ENCODE results near the gene LRG1. TPM values are rescaled to one million over a fixed set of nuclear protein-coding genes. Genes with fewer than 3 reads are reported as not detected.

The LRG1 gene
- total and polyA plus RNA-seq, 9 of the 15 experiments (the other 6 are each of a cell fraction or from before 2014, with no cell fraction given), result 1.5 to 11.9 (median 8.7) TPM

GRCh38 chr19:4557144-4557970, 17.5 kb upstream of the LRG1 start (continued):
- no peak for TF ChIP-seq POLR2G (IDR thresholded peaks at IDR 0.05; ENCODE audit: low read depth, low read length)
- TF ChIP-seq HMG20B (CRISPR knock-in tag; IDR thresholded peaks at IDR 0.05), result no peak
- TF ChIP-seq ZNF785 (CRISPR knock-in tag; IDR thresholded peaks at IDR 0.05), result no peak
- TF ChIP-seq ZNF551 (CRISPR knock-in tag; IDR thresholded peaks at IDR 0.05), result no peak
- no peak for TF ChIP-seq ELF4 (CRISPR knock-in tag; IDR thresholded peaks at IDR 0.05)
- TF ChIP-seq PTTG1 (tag; IDR thresholded peaks at IDR 0.05; ENCODE audit: low read depth), result no peak
- no peak for TF ChIP-seq KAT8 (IDR thresholded peaks at IDR 0.05; ENCODE audit: low read depth)
- TF ChIP-seq SPI1 (IDR thresholded peaks at IDR 0.05; ENCODE audit: borderline replicate concordance, low read depth, low read length), result peak; percentile 39; the same call in 1 of the 2 replicates
- peak; percentile 27; the same call in 1 of the 2 replicates for TF ChIP-seq VEZF1 (CRISPR knock-in tag; IDR thresholded peaks at IDR 0.05)
- TF ChIP-seq DIDO1 (tag; IDR thresholded peaks at IDR 0.05; ENCODE audit: low read depth), result no peak
- TF ChIP-seq RBM14 (IDR thresholded peaks at IDR 0.05; ENCODE audit: borderline replicate concordance, insufficient read depth, low read depth, low read length), result no peak
- no peak for TF ChIP-seq JUNB (CRISPR knock-in tag; conservative IDR thresholded peaks at IDR 0.05)
- no peak for TF ChIP-seq ATF3 (IDR thresholded peaks at IDR 0.05)
- no peak for TF ChIP-seq ATF3 (CRISPR knock-in tag; conservative IDR thresholded peaks at IDR 0.05)
- no peak for TF ChIP-seq ZNF395 (CRISPR knock-in tag; IDR thresholded peaks at IDR 0.05)
- TF ChIP-seq TRIM28 (IDR thresholded peaks at IDR 0.05), result 0 out of 2 replicates have a peak, but pooled peaks have one; percentile 30
- TF ChIP-seq CCNT2 (IDR thresholded peaks at IDR 0.05; ENCODE audit: borderline replicate concordance, extremely low read depth, insufficient read length, low read depth, low read length), result no peak
- no peak for TF ChIP-seq BDP1 (IDR thresholded peaks at IDR 0.05; ENCODE audit: insufficient read depth, insufficient read length)
- TF ChIP-seq DMBX1 (CRISPR knock-in tag; IDR thresholded peaks at IDR 0.05; ENCODE audit: borderline replicate concordance), result no peak
- no peak for TF ChIP-seq TAF1 (IDR thresholded peaks at IDR 0.05; ENCODE audit: control insufficient read depth, extremely low read depth, insufficient read depth, low read length, severe bottlenecking)
- TF ChIP-seq GTF2A2 (tag; IDR thresholded peaks at IDR 0.05), result no peak
- no peak for TF ChIP-seq SREBF1 (IDR thresholded peaks at IDR 0.05; ENCODE audit: borderline replicate concordance, low read depth, low read length)
